Kidney tubule cell (primary cell): ENCODE data around the gene FLVCR1.

ENCODE experiments used
- DNase-seq: peaks from one replicate; pipeline ENCODE4 v3.0.0-alpha.2; 2018; ENCODE audit warnings: low spot score

The FLVCR1 gene

DNA sequence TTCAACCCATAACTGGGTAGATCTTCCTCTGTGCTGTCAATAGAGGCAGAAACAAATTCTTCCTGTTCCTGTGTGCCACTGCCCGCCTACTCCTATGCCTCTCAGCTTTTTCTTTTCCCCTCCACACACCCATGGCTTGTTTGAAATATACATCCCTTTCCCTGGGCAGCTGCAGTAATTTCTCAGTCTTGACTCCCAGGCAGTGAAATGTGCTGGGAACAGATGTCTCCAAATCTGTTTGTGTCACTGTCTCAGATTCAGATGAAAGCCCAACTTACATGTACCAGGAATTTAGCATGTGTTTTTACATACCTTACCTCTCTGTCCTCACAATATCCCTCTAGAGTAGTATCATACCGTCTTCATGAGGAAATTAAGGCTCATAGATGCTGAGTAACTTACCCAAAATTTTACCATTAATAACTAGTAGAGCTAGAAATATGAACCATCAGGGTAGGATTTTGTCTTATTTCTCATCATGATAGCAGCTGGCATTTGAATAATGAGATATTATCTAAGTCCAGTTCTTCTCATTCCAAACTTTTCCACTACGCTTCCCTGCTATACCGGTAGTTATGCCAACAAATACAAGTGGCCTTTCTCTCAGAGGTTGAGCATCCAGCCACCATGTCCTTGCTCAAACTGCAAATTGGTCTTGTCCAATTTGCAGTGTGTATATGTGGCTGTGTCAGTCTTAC lies 87.5 kb downstream of the FLVCR1 start:
- DNase-seq, result no peak

DNA sequence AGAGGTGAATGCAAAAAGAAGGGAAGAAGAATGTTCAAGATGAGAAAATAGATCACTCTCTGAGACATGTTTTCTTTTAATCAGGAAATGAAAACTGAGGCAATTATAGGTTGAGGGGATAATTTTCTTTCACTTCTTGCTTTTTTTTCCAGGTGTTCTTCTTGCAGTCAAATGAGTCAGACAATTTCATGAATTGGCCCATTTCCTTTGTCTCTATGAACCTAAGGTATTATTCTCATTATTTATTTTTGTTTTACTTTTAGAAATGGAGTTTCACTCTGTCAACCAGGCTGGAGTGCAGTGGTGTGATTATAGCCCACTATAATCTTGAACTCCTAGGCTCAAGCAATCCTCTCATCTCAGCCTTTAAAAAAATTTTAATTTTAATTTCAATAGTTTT lies 88.8 kb downstream of the FLVCR1 start:
- DNase-seq, result no peak
